IMR-90 (cell line): Measurements from ENCODE around the gene NFATC1. TPM values are rescaled to one million over a fixed set of nuclear protein-coding genes. Genes with fewer than 3 reads are reported as not detected.

Experiments
- ATAC-seq: fragments of 200-7000 bp; cut with Tn5 transposase; 2 replicates; pipeline ENCODE4 v1.9.1; 2020; ENCODE audit warnings: low read depth, mild to moderate bottlenecking, moderate library complexity
- BruUV-seq: library from RNA; stranded (reverse); fragments of 400-500 nt; replicated peaks from 2 replicates; lab custom pipeline; 2021; lab: Mats Ljungman, UMichigan
- CTCF ChIA-PET: fragments of 300-600 bp; formaldehyde crosslinking; extraction: SDS; loops from one replicate; lab custom pipeline; 2021; ENCODE audit warnings: antibody characterized with exemption; lab: Yijun Ruan, JAX
- POLR2A ChIA-PET: fragments of 300-600 bp; sonication (Branson Sonifier 250); formaldehyde crosslinking; loops from one replicate; lab custom pipeline; 2022; ENCODE audit warnings: antibody characterized with exemption; ENCODE audit not compliant: unreplicated experiment; lab: Charles Lee
- DNase-seq: peaks from one replicate; pipeline ENCODE4 v3.0.0; 2013
- H2AFZ ChIP-seq: replicated peaks from 2 replicates; pipeline ENCODE3; 2013; ENCODE audit warnings: low read length, mild to moderate bottlenecking; ENCODE audit not compliant: poor library complexity
- H2AK5ac ChIP-seq: 2 replicates; pipeline ENCODE4 v1.6.1; 2013; ENCODE audit warnings: low read depth, low read length, inconsistent platforms
- H2AK9ac ChIP-seq: replicated peaks from 2 replicates; pipeline ENCODE3; 2013; ENCODE audit warnings: mild to moderate bottlenecking, low read depth, low read length, moderate library complexity; ENCODE audit not compliant: poor library complexity
- H2BK120ac ChIP-seq: 2 replicates; pipeline ENCODE4 v1.6.1; 2013; ENCODE audit warnings: low read depth, low read length, inconsistent platforms
- H2BK15ac ChIP-seq: 3 replicates; pipeline ENCODE4 v1.6.1; 2013; ENCODE audit warnings: low read depth, low read length, inconsistent platforms
- H2BK20ac ChIP-seq: 2 replicates; pipeline ENCODE4 v1.6.1; 2013; ENCODE audit warnings: low read depth, mild to moderate bottlenecking, inconsistent platforms, low read length, moderate library complexity
- H2BK5ac ChIP-seq: 2 replicates; pipeline ENCODE4 v1.6.1; 2013; ENCODE audit warnings: mild to moderate bottlenecking, low read depth, low read length, inconsistent platforms; ENCODE audit not compliant: poor library complexity, severe bottlenecking
- H3K14ac ChIP-seq: replicated peaks from 2 replicates; pipeline ENCODE4 v1.6.1; 2013; ENCODE audit warnings: low read depth, low read length, inconsistent platforms
- H3K18ac ChIP-seq: 2 replicates; pipeline ENCODE4 v1.6.1; 2013; ENCODE audit warnings: low read depth, low read length, control low read depth
- H3K23ac ChIP-seq: 2 replicates; pipeline ENCODE4 v1.6.1; 2013; ENCODE audit warnings: low read depth, low read length, inconsistent platforms
- H3K27ac ChIP-seq: 2 replicates; pipeline ENCODE4 v1.5.1; 2013; ENCODE audit warnings: mild to moderate bottlenecking, control low read depth, low read length; ENCODE audit not compliant: insufficient read depth
- H3K27me3 ChIP-seq: 2 replicates; pipeline ENCODE4 v1.6.1; 2013; ENCODE audit warnings: low read length; ENCODE audit not compliant: control insufficient read depth, insufficient read depth
- H3K36me3 ChIP-seq: 2 replicates; pipeline ENCODE4 v1.6.1; 2013; ENCODE audit warnings: low read length, mixed read lengths; ENCODE audit not compliant: control insufficient read depth, insufficient read depth
- H3K4ac ChIP-seq: 2 replicates; pipeline ENCODE4 v1.6.1; 2013; ENCODE audit warnings: low read depth, low read length, inconsistent platforms
- H3K4me1 ChIP-seq: 2 replicates; pipeline ENCODE4 v1.6.1; 2013; ENCODE audit warnings: low read length, mixed read lengths; ENCODE audit not compliant: control insufficient read depth, insufficient read depth
- H3K4me2 ChIP-seq: 2 replicates; pipeline ENCODE4 v1.6.1; 2013; ENCODE audit warnings: low read depth, mild to moderate bottlenecking, control low read depth, low read length, moderate library complexity
- H3K4me3 ChIP-seq: 2 replicates; pipeline ENCODE4 v1.5.1; 2013; ENCODE audit warnings: low read depth, mild to moderate bottlenecking, control low read depth, low read length, moderate library complexity; ENCODE audit not compliant: insufficient read depth
- H3K56ac ChIP-seq: 2 replicates; pipeline ENCODE4 v1.6.1; 2013; ENCODE audit warnings: low read length, inconsistent platforms; ENCODE audit not compliant: insufficient read depth; ENCODE audit errors: extremely low read depth
- H3K79me1 ChIP-seq, 2 experiments: 2 replicates each; pipeline ENCODE4 v1.6.1; 2013; ENCODE audit warnings: low read length in 2 of 2, inconsistent platforms in 1 of 2, low read depth in 1 of 2
- H3K9ac ChIP-seq: 2 replicates; pipeline ENCODE4 v1.6.1; 2013; ENCODE audit warnings: low read depth, low read length, control low read depth
- H3K9me1 ChIP-seq: 2 replicates; pipeline ENCODE4 v1.6.1; 2013; ENCODE audit warnings: low read length, inconsistent platforms; ENCODE audit not compliant: insufficient read depth
- H3K9me3 ChIP-seq: 2 replicates; pipeline ENCODE4 v1.6.1; 2013; ENCODE audit warnings: low read length; ENCODE audit not compliant: control insufficient read depth, insufficient read depth
- H4K20me1 ChIP-seq: 2 replicates; pipeline ENCODE4 v1.6.1; 2013; ENCODE audit warnings: low read length, inconsistent platforms; ENCODE audit not compliant: insufficient read depth
- H4K5ac ChIP-seq: 2 replicates; pipeline ENCODE4 v1.6.1; 2013; ENCODE audit warnings: mild to moderate bottlenecking, low read depth, low read length, control low read depth
- H4K8ac ChIP-seq, 2 experiments: 2 replicates each; pipeline ENCODE4 v1.6.1; 2013; ENCODE audit warnings: low read depth in 2 of 2, low read length in 2 of 2, control low read depth in 1 of 2, inconsistent platforms in 1 of 2
- H4K91ac ChIP-seq: 2 replicates; pipeline ENCODE4 v1.6.1; 2013; ENCODE audit warnings: low read depth, low read length, inconsistent platforms; ENCODE audit not compliant: insufficient read depth
- BHLHE40 ChIP-seq: fragments of 150-350 bp; IDR thresholded peaks from 2 replicates; pipeline ENCODE4 v1.6.1; 2016; ENCODE audit warnings: mild to moderate bottlenecking, low read depth, low read length
- CHD1 ChIP-seq: IDR thresholded peaks from 2 replicates; pipeline ENCODE4 v1.6.1; 2012; ENCODE audit warnings: low read depth, low read length, improper control_type of control experiment
- CTCF ChIP-seq: conservative IDR thresholded peaks from 2 replicates; pipeline ENCODE4 v1.5.1; 2012; ENCODE audit warnings: mild to moderate bottlenecking, low read depth, low read length, improper control_type of control experiment
- ELK1 ChIP-seq: fragments of 150-350 bp; IDR thresholded peaks from 2 replicates; pipeline ENCODE4 v1.6.1; 2016; ENCODE audit warnings: low read depth, mild to moderate bottlenecking, low read length, moderate library complexity, borderline replicate concordance
- FOS ChIP-seq: fragments of 150-350 bp; IDR thresholded peaks from 2 replicates; pipeline ENCODE4 v1.6.1; 2016; ENCODE audit warnings: low read depth, low read length
- MAZ ChIP-seq: IDR thresholded peaks from 2 replicates; pipeline ENCODE4 v1.6.1; 2012; ENCODE audit warnings: low read depth, mild to moderate bottlenecking, low read length, improper control_type of control experiment, moderate library complexity, borderline replicate concordance
- MXI1 ChIP-seq: IDR thresholded peaks from 2 replicates; pipeline ENCODE4 v1.6.1; 2012; ENCODE audit warnings: low read depth, mild to moderate bottlenecking, low read length, moderate library complexity, borderline replicate concordance
- NFE2L2 ChIP-seq: fragments of 150-350 bp; IDR thresholded peaks from 2 replicates; pipeline ENCODE4 v1.6.1; 2016; ENCODE audit warnings: low read depth, mild to moderate bottlenecking, low read length
- POLR2A ChIP-seq: IDR thresholded peaks from 2 replicates; pipeline ENCODE4 v1.6.1; 2012; ENCODE audit warnings: mild to moderate bottlenecking, low read depth, low read length
- RAD21 ChIP-seq: IDR thresholded peaks from 2 replicates; pipeline ENCODE4 v1.6.1; 2012; ENCODE audit warnings: low read length, improper control_type of control experiment
- RCOR1 ChIP-seq: IDR thresholded peaks from 2 replicates; pipeline ENCODE4 v1.6.1; 2012; ENCODE audit warnings: mild to moderate bottlenecking, low read length, improper control_type of control experiment; ENCODE audit not compliant: insufficient replicate concordance
- RFX5 ChIP-seq: IDR thresholded peaks from 2 replicates; pipeline ENCODE4 v1.8.0; 2012; ENCODE audit warnings: low read depth, mild to moderate bottlenecking, low read length, moderate library complexity
- SMC3 ChIP-seq: fragments of 150-350 bp; IDR thresholded peaks from 2 replicates; pipeline ENCODE4 v1.6.1; 2016; ENCODE audit warnings: low read depth, mild to moderate bottlenecking, antibody characterized with exemption, low read length, moderate library complexity
- WGBS, 2 experiments: methylation state at CpG; one replicate each; pipeline versions ENCODE4 v1.1.5 to v1.1.7; 2013; ENCODE audit warnings: missing lambda C conversion rate in 2 of 2; ENCODE audit not compliant: insufficient read length in 1 of 2; ENCODE audit errors: extremely low coverage in 2 of 2; 5-methylcytosine and 5-hydroxymethylcytosine counted together
- dilution Hi-C: fragments of 300-500 bp; cut with HindIII; formaldehyde crosslinking; loops from one replicate; pipeline ENCODE4 v1.14.3; 2018; ENCODE audit warnings: low sequenced_read_pairs; ENCODE audit not compliant: unreplicated experiment
- in situ Hi-C: fragments of 300-500 bp; cut with MboI; formaldehyde crosslinking; loops from 3 replicates; pipeline ENCODE4 v1.14.3; 2019; ENCODE audit warnings: low sequenced_read_pairs, inconsistent platforms, mixed read lengths
- intact Hi-C: fragments of 100-400 bp; cut with micrococcal nuclease; formaldehyde crosslinking; loops from 2 replicates; pipeline ENCODE4 v1.10.0; 2022
- polyA plus RNA-seq, 3 experiments: library from polyadenylated mRNA; depleted of rRNA; stranded (reverse); fragments of >200 nt; gene quantifications; 2 replicates each; pipeline ENCODE4 v1.2.3, GENCODE V29; 2012; ENCODE audit warnings: low replicate concordance in 1 of 3
- total RNA-seq: library from RNA; depleted of rRNA; stranded (reverse); fragments of >200 nt; gene quantifications from 2 replicates; pipeline ENCODE4 v1.2.3, GENCODE V29; 2012

NFATC1 gene
- total and polyA plus RNA-seq, 2 of the 4 experiments (the other 2 are of a cell fraction), result 0.36 to 1.8 TPM

- no peak for TF ChIP-seq MXI1
These were observed 171.2 kb downstream of the NFATC1 start (continued) for GRCh38 chr18:79566771-79567431.

GRCh38 chr18:79567481-79568147, 171.9 kb downstream of the NFATC1 start:
- Histone ChIP-seq H3K56ac (peak overlapping the region; percentile 19; the same call in 1 of the 2 replicates), H3K18ac (peak overlapping the region; percentile 72), H3K36me3 (no peaks in the 10 kb centered on the region), H3K9ac (peak overlapping the region; percentile 59), H3K4me3 (no peak overlapping the region), H3K4me2 (peak overlapping the region; percentile 24; the same call in 1 of the 2 replicates), H2BK20ac (peak overlapping the region; percentile 96), H3K4ac (peak overlapping the region; percentile 93), H4K91ac (peak overlapping the region; percentile 94), H3K14ac (peak overlapping the region; percentile 92), H3K27ac (peak overlapping the region; percentile 79), H2BK5ac (peak overlapping the region; percentile 86), H3K23ac (peak overlapping the region; percentile 77), H3K4me1 (peaks cover 23% of the 10 kb centered on the region), H4K8ac (peak overlapping the region; percentile 90 to 97), H2AK9ac (peak overlapping the region; percentile 79), H2AFZ (peak overlapping the region; percentile 94), H2BK120ac (peak overlapping the region; percentile 98), H2AK5ac (peak overlapping the region; percentile 35), H4K20me1 (no peaks in the 10 kb centered on the region), H4K5ac (peak overlapping the region; percentile 36), H3K9me3 (no peaks in the 10 kb centered on the region), H2BK15ac (peak overlapping the region; percentile 94; the same call in 2 of the 3 replicates), H3K9me1 (peaks cover 9% of the 10 kb centered on the region), H3K79me1 (no peaks in the 10 kb centered on the region), H3K27me3 (no peaks in the 10 kb centered on the region)
- 13% methylated on average over 10 of the region's 28 CpGs; no CpG with 5 or more reads in 1 of the 2 experiments for WGBS, 2 experiments
- dilution Hi-C loops (no loop called here), in situ Hi-C loops (no loop called here), intact Hi-C loops (no loop called here)
- ChIA-PET CTCF (interaction anchor here (1.0 kb wide), 1 partner anchor 9 kb away, joined by 4 read pairs; no protein-coding TSS in a partner anchor), POLR2A (no interaction called here)
- no TSS peak for BruUV-seq
- ATAC-seq (peak; percentile 94), DNase-seq (peak; percentile 98)
- peak; percentile 69; the same call in 1 of the 2 replicates for TF ChIP-seq MAZ
- TF ChIP-seq POLR2A, result peak; percentile 56; the same call in 1 of the 2 replicates
- peak; percentile 39 for TF ChIP-seq RCOR1
- TF ChIP-seq CTCF, result no peak
- no peak for TF ChIP-seq SMC3
- 0 out of 2 replicates have a peak, but pooled peaks have one; percentile 21 for TF ChIP-seq NFE2L2
- no peak for TF ChIP-seq ELK1
- peak; percentile 18 for TF ChIP-seq RAD21
- TF ChIP-seq FOS, result peak; percentile 41; the same call in 1 of the 2 replicates
- peak; percentile 41 for TF ChIP-seq BHLHE40
- TF ChIP-seq RFX5, result no peak
- no peak for TF ChIP-seq CHD1
